ENCODE data around the gene SLC34A3.
"Not testable (repeated sequence)": the region's sequence is repeated elsewhere in the genome, so short reads cannot be mapped to it uniquely, and the experiment has no call there.

Gene SLC34A3

GRCh38 chr9:137255448-137256114 is 24.9 kb downstream of the SLC34A3 start:
- DNase-seq (ENCODE audit: low spot score) (no peak), FAIRE-seq (no peak)

GRCh38 chr9:137256362-137256761 is 25.7 kb downstream of the SLC34A3 start:
- FAIRE-seq = no peak

GRCh38 chr9:137256856-137257255 is 26.2 kb downstream of the SLC34A3 start:
- DNase-seq (ENCODE audit: low spot score) = no peak
- no peak for FAIRE-seq

More at GRCh38 chr9:137256362-137256761, 25.7 kb downstream of the SLC34A3 start:
- no peak for DNase-seq (ENCODE audit: low spot score)

- not testable (repeated sequence) for FAIRE-seq; DNase-seq (ENCODE audit: low spot score)
These were observed 31.6 kb downstream of the SLC34A3 start for GRCh38 chr9:137262173-137262908.

- FAIRE-seq (peak; percentile 5), DNase-seq (ENCODE audit: low spot score) (no peak)
These were observed 32.2 kb downstream of the SLC34A3 start for GRCh38 chr9:137262909-137263285.

- no peak for FAIRE-seq
- DNase-seq (ENCODE audit: low spot score) = no peak
These were observed 32.8 kb downstream of the SLC34A3 start for GRCh38 chr9:137263506-137263905.

GRCh38 chr9:137264067-137264466 is 33.4 kb downstream of the SLC34A3 start:
- FAIRE-seq = no peak
- no peak for DNase-seq (ENCODE audit: low spot score)

- FAIRE-seq (no peak), DNase-seq (ENCODE audit: low spot score) (no peak)
These were observed 34.9 kb downstream of the SLC34A3 start for GRCh38 chr9:137265496-137266161.

- DNase-seq (ENCODE audit: low spot score) = no peak
- FAIRE-seq = no peak
These were observed 35.4 kb downstream of the SLC34A3 start for GRCh38 chr9:137266162-137266527.

GRCh38 chr9:137266585-137267453 is 36.1 kb downstream of the SLC34A3 start:
- no peak for DNase-seq (ENCODE audit: low spot score)
- no peak for FAIRE-seq

- DNase-seq (ENCODE audit: low spot score) (no peak), FAIRE-seq (no peak)
These were observed 37.2 kb downstream of the SLC34A3 start for GRCh38 chr9:137267933-137268355.

GRCh38 chr9:137268538-137269201 is 38.0 kb downstream of the SLC34A3 start:
- DNase-seq (ENCODE audit: low spot score) = no peak
- no peak for FAIRE-seq

- DNase-seq (ENCODE audit: low spot score) (no peak), FAIRE-seq (no peak)
These were observed 38.6 kb downstream of the SLC34A3 start for GRCh38 chr9:137269231-137269772.

GRCh38 chr9:137270929-137271695 is 40.4 kb downstream of the SLC34A3 start:
- FAIRE-seq = no peak
- DNase-seq (ENCODE audit: low spot score) = no peak

- FAIRE-seq (no peak), DNase-seq (ENCODE audit: low spot score) (no peak)
These were observed 41.0 kb downstream of the SLC34A3 start for GRCh38 chr9:137271696-137272076.

GRCh38 chr9:137272241-137273094 is 41.8 kb downstream of the SLC34A3 start:
- DNase-seq (ENCODE audit: low spot score) (no peak), FAIRE-seq (no peak)

- FAIRE-seq (no peak), DNase-seq (ENCODE audit: low spot score) (no peak)
These were observed 42.4 kb downstream of the SLC34A3 start for GRCh38 chr9:137273095-137273490.

GRCh38 chr9:137273611-137274320 is 43.1 kb downstream of the SLC34A3 start:
- FAIRE-seq = no peak
- no peak for DNase-seq (ENCODE audit: low spot score)

Measured in urothelium cell line (cell line).